HEK293T (cell line): ENCODE measurements around the gene ZXDC.

Experiments
- BHLHE40 ChIP-seq: fragments of 450-650 bp; IDR thresholded peaks from 2 replicates; pipeline ENCODE4 v1.6.1; 2016; ENCODE audit warnings: mild to moderate bottlenecking, moderate library complexity, borderline replicate concordance
- CTBP1 ChIP-seq: fragments of 450-650 bp; IDR thresholded peaks from 2 replicates; pipeline ENCODE4 v1.6.1; 2016; ENCODE audit warnings: borderline replicate concordance
- FOXA1 ChIP-seq: fragments of 450-650 bp; IDR thresholded peaks from 2 replicates; pipeline ENCODE4 v1.6.1; 2016; ENCODE audit warnings: mild to moderate bottlenecking
- FOXK2 ChIP-seq: fragments of 450-650 bp; IDR thresholded peaks from 2 replicates; pipeline ENCODE4 v1.6.1; 2016; ENCODE audit warnings: mild to moderate bottlenecking
- FOXM1 ChIP-seq: fragments of 450-650 bp; IDR thresholded peaks from 2 replicates; pipeline ENCODE4 v1.6.1; 2017; ENCODE audit warnings: mild to moderate bottlenecking, borderline replicate concordance
- HDGF ChIP-seq: fragments of 450-650 bp; IDR thresholded peaks from 2 replicates; pipeline ENCODE4 v1.6.1; 2017; ENCODE audit warnings: antibody characterized with exemption, borderline replicate concordance
- L3MBTL2 ChIP-seq: fragments of 450-650 bp; conservative IDR thresholded peaks from 2 replicates; pipeline ENCODE4 v1.6.1; 2016; ENCODE audit warnings: mild to moderate bottlenecking
- LEF1 ChIP-seq: fragments of 450-650 bp; IDR thresholded peaks from 2 replicates; pipeline ENCODE4 v1.6.1; 2017; ENCODE audit warnings: mild to moderate bottlenecking, borderline replicate concordance
- PKNOX1 ChIP-seq: fragments of 450-650 bp; IDR thresholded peaks from 2 replicates; pipeline ENCODE4 v1.6.1; 2016
- SP1 ChIP-seq: fragments of 450-650 bp; IDR thresholded peaks from 2 replicates; pipeline ENCODE4 v1.6.1; 2017
- SUZ12 ChIP-seq: fragments of 450-650 bp; IDR thresholded peaks from 2 replicates; pipeline ENCODE4 v1.6.1; 2016; ENCODE audit warnings: mild to moderate bottlenecking
- TARDBP ChIP-seq: fragments of 450-650 bp; IDR thresholded peaks from 2 replicates; pipeline ENCODE4 v1.6.1; 2016

GRCh38 chr3:126524429-126524988, 48.8 kb upstream of the ZXDC start:
- no peak for TF ChIP-seq FOXA1
- no peak for TF ChIP-seq FOXK2
- TF ChIP-seq TARDBP: no peak
- TF ChIP-seq SUZ12: no peak
- no peak for TF ChIP-seq CTBP1
- TF ChIP-seq LEF1: no peak
- no peak for TF ChIP-seq PKNOX1
- no peak for TF ChIP-seq L3MBTL2
- TF ChIP-seq FOXM1: no peak
- no peak for TF ChIP-seq SP1
- no peak for TF ChIP-seq HDGF
- TF ChIP-seq BHLHE40: no peak
